HUES64 (cell line): ENCODE data around the gene NPBWR2.
"Not testable (repeated sequence)": the region's sequence is repeated elsewhere in the genome, so short reads cannot be mapped to it uniquely, and the experiment has no call there.

Experiments
- H3K27ac ChIP-seq: 2 replicates; pipeline ENCODE4 v1.7.0; 2013; ENCODE audit warnings: low read depth, low read length, inconsistent platforms
- H3K27me3 ChIP-seq: 2 replicates; pipeline ENCODE4 v1.6.1; 2013; ENCODE audit warnings: mild to moderate bottlenecking, low read length; ENCODE audit not compliant: insufficient read depth
- H3K36me3 ChIP-seq: 2 replicates; pipeline ENCODE4 v1.6.1; 2013; ENCODE audit warnings: mild to moderate bottlenecking, low read length; ENCODE audit not compliant: insufficient read depth
- H3K4me1 ChIP-seq: 2 replicates; pipeline ENCODE4 v1.6.1; 2013; ENCODE audit warnings: mild to moderate bottlenecking, low read length, moderate library complexity; ENCODE audit not compliant: insufficient read depth
- H3K4me3 ChIP-seq: 2 replicates; pipeline ENCODE4 v1.5.1; 2013; ENCODE audit warnings: mild to moderate bottlenecking, low read length, moderate library complexity
- H3K9ac ChIP-seq: 2 replicates; pipeline ENCODE4 v1.6.1; 2013; ENCODE audit warnings: mild to moderate bottlenecking, low read depth, low read length
- H3K9me3 ChIP-seq: 2 replicates; pipeline ENCODE4 v1.6.1; 2013; ENCODE audit warnings: low read depth, low read length; ENCODE audit not compliant: insufficient read depth
- WGBS: fragments of 150-250, 120-280 bp; methylation state at CpG from one replicate; pipeline ENCODE4 v1.1.7; 2013; ENCODE audit warnings: missing lambda C conversion rate; 5-methylcytosine and 5-hydroxymethylcytosine counted together

The NPBWR2 gene

GRCh38 chr20:64142590-64142989 is 35.2 kb upstream of the NPBWR2 start:
- no peak overlapping the region for H3K4me3 ChIP-seq
- H3K4me1 ChIP-seq = peaks cover 12% of the 10 kb centered on the region; the same call in 1 of the 2 replicates
- WGBS = 60% methylated on average over 9 of the region's 9 CpGs
- no peaks in the 10 kb centered on the region for H3K36me3 ChIP-seq
- H3K9me3 ChIP-seq = peaks cover 16% of the 10 kb centered on the region
- H3K27me3 ChIP-seq = no peaks in the 10 kb centered on the region
- no peak overlapping the region for H3K9ac ChIP-seq
- no peak overlapping the region for H3K27ac ChIP-seq

GRCh38 chr20:64140956-64141355 is 33.6 kb upstream of the NPBWR2 start:
- Histone ChIP-seq H3K4me3 (no peak overlapping the region), H3K36me3 (no peaks in the 10 kb centered on the region), H3K27ac (no peak overlapping the region), H3K9ac (no peak overlapping the region), H3K9me3 (peaks cover 16% of the 10 kb centered on the region), H3K4me1 (peaks cover 12% of the 10 kb centered on the region; the same call in 1 of the 2 replicates), H3K27me3 (no peaks in the 10 kb centered on the region)
- 91% methylated on average over 9 of the region's 10 CpGs for WGBS

DNA sequence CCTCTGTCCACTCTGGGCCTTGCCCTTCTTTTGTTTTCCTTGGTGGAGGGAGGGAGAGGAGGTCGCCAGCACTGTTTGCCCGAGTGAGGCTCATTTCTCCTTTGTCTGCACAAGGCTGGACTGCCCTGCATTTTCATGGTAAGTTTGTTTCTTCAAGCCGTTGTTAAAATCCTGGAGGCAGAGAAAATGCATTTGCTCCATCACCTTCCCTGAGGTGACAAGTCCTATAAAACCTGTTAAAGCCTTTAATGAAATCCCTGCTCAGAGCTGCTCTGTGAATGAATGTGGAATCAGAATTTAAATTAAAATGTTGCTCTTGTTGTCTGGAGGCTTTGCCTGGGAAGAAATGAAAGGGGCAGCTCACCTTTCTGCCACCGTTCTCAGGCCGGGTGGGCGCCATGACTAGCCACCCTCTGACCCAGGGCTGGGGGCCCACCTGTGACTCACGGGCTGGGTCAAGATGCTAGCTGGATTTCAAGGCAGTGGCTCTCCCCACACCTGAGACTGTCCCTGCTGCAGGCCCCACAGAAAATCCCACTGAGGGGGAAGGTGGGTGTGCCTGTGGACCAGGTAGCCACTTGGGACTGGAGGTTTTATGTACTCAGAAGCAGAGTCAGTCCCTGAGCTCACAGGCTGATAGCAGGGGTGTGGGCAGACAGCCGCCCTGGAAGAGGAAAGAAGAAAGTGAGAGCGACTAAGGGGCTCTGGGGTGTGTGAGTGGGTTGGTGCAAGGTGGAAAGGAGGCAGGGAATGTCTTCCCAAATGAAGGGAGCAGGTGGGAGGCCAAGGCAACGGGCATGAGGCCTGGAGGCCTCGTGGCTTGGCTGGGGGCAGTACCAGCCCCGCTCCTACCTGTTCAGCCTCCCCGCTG is 32.9 kb upstream of the NPBWR2 start:
- Histone ChIP-seq H3K9ac (no peak overlapping the region), H3K27ac (no peak overlapping the region), H3K4me1 (peaks cover 12% of the 10 kb centered on the region; the same call in 1 of the 2 replicates), H3K27me3 (no peaks in the 10 kb centered on the region), H3K4me3 (no peak overlapping the region), H3K36me3 (no peaks in the 10 kb centered on the region), H3K9me3 (peaks cover 12% of the 10 kb centered on the region)
- WGBS = 83% methylated on average over 13 of the region's 13 CpGs

- no peak overlapping the region for H3K4me3 ChIP-seq
- no peaks in the 10 kb centered on the region for H3K36me3 ChIP-seq
- no peak overlapping the region for H3K27ac ChIP-seq
- WGBS = 84% methylated on average over 21 of the region's 21 CpGs
- peaks cover 12% of the 10 kb centered on the region; the same call in 1 of the 2 replicates for H3K4me1 ChIP-seq
- peaks cover 7% of the 10 kb centered on the region for H3K9me3 ChIP-seq
- no peaks in the 10 kb centered on the region for H3K27me3 ChIP-seq
- no peak overlapping the region for H3K9ac ChIP-seq
Observed at GRCh38 chr20:64139199-64140060, 32.1 kb upstream of the NPBWR2 start.

DNA sequence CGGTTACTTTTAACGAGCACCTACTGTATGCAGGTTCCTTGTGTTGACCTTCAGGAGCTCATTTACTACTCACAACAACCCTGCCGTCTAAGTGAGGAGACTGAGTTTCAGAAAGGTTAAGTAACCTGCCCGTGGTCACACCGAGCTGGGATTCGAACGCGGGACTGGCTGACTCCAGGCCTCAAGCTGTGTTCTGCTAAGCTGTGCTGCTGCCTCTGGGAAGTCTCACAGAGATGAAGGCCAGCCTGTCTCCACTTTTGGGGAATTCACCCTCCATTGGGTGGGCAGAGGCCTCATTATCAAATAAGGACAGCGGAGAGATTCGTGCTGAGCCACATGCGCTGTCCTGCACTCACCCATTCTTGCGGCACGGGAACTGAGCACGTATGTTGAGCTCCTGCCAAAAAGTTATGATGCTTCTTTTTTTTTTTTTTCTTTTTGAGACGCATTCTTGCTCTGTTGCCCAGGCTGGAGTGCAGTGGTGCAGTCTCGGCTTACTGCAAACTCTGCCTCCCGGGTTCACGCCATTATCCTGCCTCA is 31.0 kb upstream of the NPBWR2 start:
- 94% methylated on average over 18 of the region's 18 CpGs for WGBS
- H3K27ac ChIP-seq = no peak overlapping the region
- H3K9me3 ChIP-seq = no peaks in the 10 kb centered on the region
- H3K4me3 ChIP-seq = no peak overlapping the region
- H3K9ac ChIP-seq = no peak overlapping the region
- peaks cover 12% of the 10 kb centered on the region; the same call in 1 of the 2 replicates for H3K4me1 ChIP-seq
- H3K36me3 ChIP-seq = no peaks in the 10 kb centered on the region
- H3K27me3 ChIP-seq = no peaks in the 10 kb centered on the region

- no peaks in the 10 kb centered on the region for H3K27me3 ChIP-seq
- peaks cover 12% of the 10 kb centered on the region; the same call in 1 of the 2 replicates for H3K4me1 ChIP-seq
- no peak overlapping the region for H3K9ac ChIP-seq
- no peak overlapping the region for H3K27ac ChIP-seq
- H3K4me3 ChIP-seq = no peak overlapping the region
- H3K9me3 ChIP-seq = no peaks in the 10 kb centered on the region
- WGBS = 91% methylated on average over 6 of the region's 6 CpGs
- H3K36me3 ChIP-seq = no peaks in the 10 kb centered on the region
Observed at GRCh38 chr20:64137598-64138031, 30.2 kb upstream of the NPBWR2 start.

- no peaks in the 10 kb centered on the region for H3K36me3 ChIP-seq
- no peak overlapping the region for H3K9ac ChIP-seq
- 91% methylated on average over 32 of the region's 32 CpGs for WGBS
- no peak overlapping the region for H3K27ac ChIP-seq
- H3K4me3 ChIP-seq = no peak overlapping the region
- peaks cover 12% of the 10 kb centered on the region; the same call in 1 of the 2 replicates for H3K4me1 ChIP-seq
- H3K9me3 ChIP-seq = no peaks in the 10 kb centered on the region
- H3K27me3 ChIP-seq = no peaks in the 10 kb centered on the region
Observed at GRCh38 chr20:64136004-64136710, 28.8 kb upstream of the NPBWR2 start.

GRCh38 chr20:64134744-64135143 is 27.4 kb upstream of the NPBWR2 start:
- not testable (repeated sequence) for H3K27me3 ChIP-seq, H3K27ac ChIP-seq, H3K9me3 ChIP-seq, H3K4me1 ChIP-seq, H3K9ac ChIP-seq, H3K36me3 ChIP-seq, H3K4me3 ChIP-seq
- WGBS = 88% methylated on average over 19 of the region's 20 CpGs

GRCh38 chr20:64133951-64134407 is 26.6 kb upstream of the NPBWR2 start:
- Histone ChIP-seq H3K9ac (no peak overlapping the region), H3K9me3 (no peaks in the 10 kb centered on the region), H3K36me3 (no peaks in the 10 kb centered on the region), H3K27ac (no peak overlapping the region), H3K4me1 (no peaks in the 10 kb centered on the region), H3K4me3 (no peak overlapping the region), H3K27me3 (no peaks in the 10 kb centered on the region)
- 78% methylated on average over 8 of the region's 8 CpGs for WGBS

GRCh38 chr20:64131406-64131805 is 24.0 kb upstream of the NPBWR2 start:
- Histone ChIP-seq H3K9me3 (no peaks in the 10 kb centered on the region), H3K4me3 (no peak overlapping the region), H3K36me3 (no peaks in the 10 kb centered on the region), H3K27ac (no peak overlapping the region), H3K27me3 (no peaks in the 10 kb centered on the region), H3K4me1 (no peaks in the 10 kb centered on the region), H3K9ac (no peak overlapping the region)
- WGBS = 90% methylated on average over 4 of the region's 4 CpGs
